DMS53 treated with DMSO at 0.1 percent for 48 hours (cell line): ENCODE measurements around the gene GLG1.

ENCODE experiments used
- DNase-seq: peaks from one replicate; lab custom pipeline; 2025; ENCODE audit not compliant: unreplicated experiment; lab: John Stamatoyannopoulos, UW

The GLG1 gene

GRCh38 chr16:74485916-74486315 lies 121.0 kb downstream of the GLG1 start:
- no peak for DNase-seq

GRCh38 chr16:74480150-74481029 lies 126.5 kb downstream of the GLG1 start:
- no peak for DNase-seq

- DNase-seq = peak; percentile 45
Observed at GRCh38 chr16:74477226-74477625, 129.7 kb downstream of the GLG1 start.

- no peak for DNase-seq
Observed at GRCh38 chr16:74474416-74474815, 132.5 kb downstream of the GLG1 start.

GRCh38 chr16:74472540-74472939 lies 134.4 kb downstream of the GLG1 start:
- no peak for DNase-seq

- DNase-seq = no peak
Observed at GRCh38 chr16:74472010-74472409, 134.9 kb downstream of the GLG1 start.

GRCh38 chr16:74469946-74470478 lies 136.9 kb downstream of the GLG1 start:
- no peak for DNase-seq

- DNase-seq = no peak
Observed at GRCh38 chr16:74468807-74469525, 137.9 kb downstream of the GLG1 start.

- DNase-seq = no peak
Observed at GRCh38 chr16:74466872-74467271, 140.0 kb downstream of the GLG1 start.

- DNase-seq = no peak
Observed at GRCh38 chr16:74465851-74466685, 140.8 kb downstream of the GLG1 start.

- DNase-seq = no peak
Observed at GRCh38 chr16:74465281-74465680, 141.6 kb downstream of the GLG1 start.

GRCh38 chr16:74463888-74464287 lies 143.0 kb downstream of the GLG1 start:
- DNase-seq = no peak

GRCh38 chr16:74462361-74462760 lies 144.6 kb downstream of the GLG1 start:
- DNase-seq = no peak

GRCh38 chr16:74461826-74462225 lies 145.1 kb downstream of the GLG1 start:
- DNase-seq = no peak

- DNase-seq = no peak
Observed at GRCh38 chr16:74460542-74460941, 146.4 kb downstream of the GLG1 start.

- DNase-seq = no peak
Observed at GRCh38 chr16:74456290-74456625, 150.7 kb downstream of the GLG1 start.

- DNase-seq = no peak
Observed at GRCh38 chr16:74455619-74456289, 151.2 kb downstream of the GLG1 start.

- no peak for DNase-seq
Observed at GRCh38 chr16:74455213-74455612, 151.7 kb downstream of the GLG1 start.

- no peak for DNase-seq
Observed at GRCh38 chr16:74451951-74452758, 154.8 kb downstream of the GLG1 start.
